Activated B cell treated with CpG ODN at 0.5 μM for 24 hours (primary cell): ENCODE measurements around the gene TCL1B. TPM values are rescaled to one million over a fixed set of nuclear protein-coding genes. Genes with fewer than 3 reads are reported as not detected.
A peak's percentile ranks its signal among the peaks of the same experiment; 100 is the strongest.

Experiments used
- ATAC-seq: fragments of 200-7000 bp; cut with Tn5 transposase; one replicate; pipeline ENCODE4 v1.10.0; 2021; ENCODE audit warnings: low read depth, mild to moderate bottlenecking, moderate library complexity
- CTCF ChIA-PET: fragments of 350-600 bp; sonication (Branson Sonifier 250); formaldehyde crosslinking; loops from one replicate; lab custom pipeline; 2021; ENCODE audit warnings: antibody characterized with exemption; lab: Charles Lee
- POLR2A ChIA-PET: fragments of 350-600 bp; sonication (Branson Sonifier 250); formaldehyde crosslinking; loops from one replicate; lab custom pipeline; 2021; ENCODE audit warnings: antibody characterized with exemption; lab: Charles Lee
- DNase-seq: peaks from one replicate; pipeline ENCODE4 v3.0.0; 2022
- H3K27ac Mint-ChIP-seq: one replicate; pipeline ENCODE4 v1.8.0; 2020; ENCODE audit warnings: mixed read lengths
- H3K27me3 Mint-ChIP-seq: one replicate; pipeline ENCODE4 v1.8.0; 2021; ENCODE audit warnings: mixed read lengths
- H3K36me3 Mint-ChIP-seq: one replicate; pipeline ENCODE4 v1.8.0; 2021; ENCODE audit warnings: low read depth, mixed read lengths
- H3K4me1 Mint-ChIP-seq: one replicate; pipeline ENCODE4 v1.8.0; 2021; ENCODE audit warnings: mixed read lengths
- H3K4me3 Mint-ChIP-seq: one replicate; pipeline ENCODE4 v1.8.0; 2020; ENCODE audit warnings: mild to moderate bottlenecking, mixed read lengths
- H3K9me3 Mint-ChIP-seq: one replicate; pipeline ENCODE4 v1.8.0; 2020; ENCODE audit warnings: mixed read lengths
- CTCF ChIP-seq: fragments of 200-600 bp; IDR thresholded peaks from one replicate; pipeline ENCODE4 v1.8.0; 2022; ENCODE audit warnings: antibody characterized with exemption, mild to moderate bottlenecking
- intact Hi-C: fragments of 100-400 bp; cut with micrococcal nuclease; formaldehyde crosslinking; loops from one replicate; pipeline ENCODE4 v1.15.1; 2024
- total RNA-seq: library from RNA; stranded (reverse); gene quantifications from 2 replicates; pipeline ENCODE4 v1.2.3, GENCODE V29; 2022

TCL1B gene
- total RNA-seq, 1 donor from 2014 or later: 1.2 TPM

DNA sequence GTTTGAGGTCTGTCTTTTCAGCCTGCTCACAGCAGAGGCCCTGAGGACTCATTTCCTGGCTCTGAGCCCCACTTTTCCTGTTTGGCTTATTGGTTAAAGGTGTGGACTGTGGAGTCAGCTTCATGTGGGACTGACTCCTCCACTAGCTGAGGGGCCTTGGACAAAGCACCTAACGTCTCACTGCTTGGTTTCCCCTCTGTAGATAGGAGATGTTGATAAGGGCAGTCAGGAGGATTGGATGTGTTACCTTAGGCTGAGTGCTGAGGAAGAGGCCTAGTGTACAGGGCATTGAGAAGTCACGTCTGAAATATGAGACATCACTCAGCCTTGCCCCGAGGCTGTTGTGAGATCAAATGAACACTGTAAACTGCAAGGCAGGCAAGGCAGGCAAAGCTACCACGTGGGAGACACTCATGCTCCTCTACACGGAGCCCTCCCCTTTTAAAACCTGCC is 54.8 kb downstream of the TCL1B start:
- Mint-ChIP-seq H3K36me3 (peaks cover 9% of the 10 kb centered on the region), H3K4me3 (no peak overlapping the region), H3K27ac (peak overlapping the region; percentile 42), H3K4me1 (peaks cover 31% of the 10 kb centered on the region), H3K27me3 (no peaks in the 10 kb centered on the region), H3K9me3 (peaks cover 5% of the 10 kb centered on the region)
- POLR2A ChIA-PET: interaction anchor here (0.6 kb wide), 1 partner anchor 25 kb away, joined by 3 read pairs; no protein-coding TSS in a partner anchor
- ATAC-seq (no peak), DNase-seq (no peak)
- TF ChIP-seq CTCF: no peak
- intact Hi-C loops: no loop called here
- CTCF ChIA-PET: interaction anchor here (1.2 kb wide), 1 partner anchor 33 kb away, joined by 3 read pairs; no protein-coding TSS in a partner anchor

DNA sequence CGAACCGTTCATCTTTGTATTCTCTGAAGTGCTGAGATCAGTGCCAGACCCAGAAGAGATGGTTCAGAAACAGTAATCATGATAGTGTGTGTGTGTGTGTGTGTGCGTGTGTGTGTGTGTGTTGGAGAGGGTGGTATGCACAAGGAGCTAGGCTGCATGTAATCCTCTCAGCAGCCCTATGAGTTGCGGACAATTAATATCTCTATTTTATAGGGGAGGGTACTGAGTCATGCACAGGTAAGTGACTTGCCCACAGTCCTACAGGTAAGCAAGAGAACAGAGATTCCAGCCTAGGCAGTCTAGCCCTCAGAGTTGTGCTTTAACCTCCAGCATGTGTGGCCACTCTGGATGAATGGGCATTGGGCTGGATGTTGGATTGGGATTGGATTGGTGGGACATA is 55.6 kb downstream of the TCL1B start:
- H3K27ac Mint-ChIP-seq: no peak overlapping the region
- ATAC-seq: no peak
- H3K9me3 Mint-ChIP-seq: peaks cover 5% of the 10 kb centered on the region
- peaks cover 24% of the 10 kb centered on the region for H3K4me1 Mint-ChIP-seq
- no peaks in the 10 kb centered on the region for H3K27me3 Mint-ChIP-seq
- intact Hi-C loops: no loop called here
- DNase-seq: no peak
- POLR2A ChIA-PET: no interaction called here
- H3K4me3 Mint-ChIP-seq: no peak overlapping the region
- CTCF ChIA-PET: no interaction called here
- TF ChIP-seq CTCF: no peak
- H3K36me3 Mint-ChIP-seq: peaks cover 9% of the 10 kb centered on the region

Other genes with a start within 250 kb of the TCL1B start
- 95.6 and 104 TPM in 2 replicates for gene SYNE3, start 169.8 kb upstream of the TCL1B start, total RNA-seq
- gene GLRX5, start 151.4 kb upstream of the TCL1B start, total RNA-seq: 20.5 and 22.4 TPM in 2 replicates
- 228 and 234 TPM in 2 replicates for gene TCL1A, start 27.7 kb downstream of the TCL1B start, total RNA-seq
- gene TUNAR, start 190.4 kb downstream of the TCL1B start, total RNA-seq: 0.40 and 0.61 TPM in 2 replicates